Muscle layer of colon (tissue), 2 donors: Measurements from ENCODE around the gene CDV3.
"Not testable (repeated sequence)": the region's sequence is repeated elsewhere in the genome, so short reads cannot be mapped to it uniquely, and the experiment has no call there.

Source experiments
- H3K27ac ChIP-seq: one replicate; pipeline ENCODE4 v1.7.0; 2013; ENCODE audit warnings: low read depth, mild to moderate bottlenecking, low read length, moderate library complexity
- H3K27me3 ChIP-seq, 2 donors: one replicate each; pipeline ENCODE4 v1.7.0; 2013; ENCODE audit warnings: low read length in 2 of 2, mild to moderate bottlenecking in 2 of 2; ENCODE audit not compliant: insufficient read depth in 2 of 2, control insufficient read depth in 1 of 2
- H3K36me3 ChIP-seq: one replicate; pipeline ENCODE4 v1.7.0; 2013; ENCODE audit warnings: mild to moderate bottlenecking, low read length; ENCODE audit not compliant: insufficient read depth
- H3K4me1 ChIP-seq: one replicate; pipeline ENCODE4 v1.7.0; 2013; ENCODE audit warnings: mild to moderate bottlenecking, low read length; ENCODE audit not compliant: insufficient read depth
- H3K4me3 ChIP-seq, 2 donors: one replicate each; pipeline ENCODE4 v1.7.0; 2013; ENCODE audit warnings: low read length in 2 of 2, low read depth in 1 of 2, mild to moderate bottlenecking in 1 of 2, moderate library complexity in 1 of 2
- H3K9ac ChIP-seq: one replicate; pipeline ENCODE4 v1.7.0; 2013; ENCODE audit warnings: low read length
- H3K9me3 ChIP-seq: one replicate; pipeline ENCODE4 v1.7.0; 2013; ENCODE audit warnings: mild to moderate bottlenecking, low read length
- donor health status: abdominal sarcoma.
- donor health status: Adenocarcinoma of cecum.

The CDV3 gene

DNA sequence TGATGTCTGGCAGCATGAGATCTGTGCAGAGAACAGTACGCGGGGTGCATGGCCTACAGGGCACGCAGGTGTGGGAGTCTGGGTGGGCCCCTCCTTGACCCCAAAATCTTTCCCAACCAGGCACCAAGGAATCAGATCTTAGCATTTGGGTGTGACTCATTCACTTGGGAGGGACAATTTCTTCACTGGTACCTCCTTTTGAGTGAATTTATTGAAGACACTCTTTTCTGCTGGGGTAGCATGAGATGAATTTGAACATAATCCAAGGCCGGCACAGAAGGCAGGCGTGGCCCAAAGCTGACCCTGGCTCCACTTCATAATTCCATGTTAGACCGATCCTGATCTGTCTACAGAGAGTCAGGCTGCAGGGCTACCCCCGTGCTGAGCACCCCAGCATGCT, 30.6 kb upstream of the CDV3 start:
- no peaks in the 10 kb centered on the region for H3K27me3 ChIP-seq
- H3K27ac ChIP-seq, result no peak overlapping the region
- H3K9ac ChIP-seq, result no peak overlapping the region
- no peaks in the 10 kb centered on the region for H3K9me3 ChIP-seq
- peaks cover 12% of the 10 kb centered on the region for H3K4me1 ChIP-seq
- H3K36me3 ChIP-seq, result no peaks in the 10 kb centered on the region
- H3K4me3 ChIP-seq, result no peak overlapping the region

DNA sequence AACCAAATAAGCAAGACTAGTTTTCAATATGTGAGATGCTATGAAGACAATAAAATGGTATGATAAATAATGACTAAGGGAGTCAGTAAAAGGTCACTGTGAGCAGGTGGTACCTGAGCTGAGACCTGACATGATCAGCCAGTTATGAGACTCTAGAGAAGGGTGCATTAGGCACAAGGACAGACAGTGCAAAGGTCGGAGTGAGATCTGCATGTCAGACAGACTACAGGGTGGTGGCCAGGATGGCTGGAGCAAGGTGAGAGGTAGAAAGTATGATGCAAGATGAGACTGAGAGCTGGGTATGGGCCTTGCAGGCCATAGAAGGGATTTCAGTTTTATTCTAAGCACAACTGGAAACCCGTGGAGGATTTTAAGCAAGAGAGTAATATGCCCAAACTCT, 28.5 kb upstream of the CDV3 start:
- not testable (repeated sequence) for H3K9me3 ChIP-seq, H3K9ac ChIP-seq, H3K36me3 ChIP-seq, H3K27ac ChIP-seq, H3K4me3 ChIP-seq, H3K27me3 ChIP-seq
- peaks cover 15% of the 10 kb centered on the region for H3K4me1 ChIP-seq

DNA sequence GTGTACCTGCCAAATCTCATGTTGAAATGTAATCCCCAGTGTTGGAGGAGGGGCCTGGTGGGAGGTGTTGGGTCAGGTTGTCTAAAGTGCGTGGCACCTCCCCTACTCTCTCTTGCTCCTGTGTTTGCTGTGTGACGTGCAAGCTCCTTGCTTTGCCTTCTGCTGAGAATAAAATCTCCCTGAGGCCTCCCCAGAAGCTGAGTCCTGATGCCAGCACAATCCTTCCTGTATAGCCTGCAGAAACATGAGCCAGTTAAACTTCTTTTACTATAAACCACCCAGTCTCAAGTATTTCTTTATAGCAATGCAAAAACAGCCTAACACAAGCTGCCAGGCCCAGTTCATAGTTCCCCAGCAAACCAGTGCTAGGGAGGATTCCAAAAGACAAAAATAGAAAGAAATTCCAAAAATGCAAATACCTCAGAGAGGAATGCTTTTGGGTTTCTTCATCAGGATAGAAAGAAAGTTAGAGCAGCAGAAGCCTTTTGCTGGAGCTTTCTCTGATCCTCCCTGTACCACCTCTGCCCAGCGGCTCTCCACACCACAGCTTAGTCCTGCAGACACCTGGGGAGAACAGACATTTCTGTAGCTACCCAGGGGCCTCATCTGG, 25.9 kb upstream of the CDV3 start:
- Histone ChIP-seq H3K4me1 (peaks cover 15% of the 10 kb centered on the region), H3K27me3 (no peaks in the 10 kb centered on the region), H3K36me3 (no peaks in the 10 kb centered on the region), H3K9me3 (no peaks in the 10 kb centered on the region), H3K4me3 (no peak overlapping the region), H3K9ac (no peak overlapping the region), H3K27ac (no peak overlapping the region)

DNA sequence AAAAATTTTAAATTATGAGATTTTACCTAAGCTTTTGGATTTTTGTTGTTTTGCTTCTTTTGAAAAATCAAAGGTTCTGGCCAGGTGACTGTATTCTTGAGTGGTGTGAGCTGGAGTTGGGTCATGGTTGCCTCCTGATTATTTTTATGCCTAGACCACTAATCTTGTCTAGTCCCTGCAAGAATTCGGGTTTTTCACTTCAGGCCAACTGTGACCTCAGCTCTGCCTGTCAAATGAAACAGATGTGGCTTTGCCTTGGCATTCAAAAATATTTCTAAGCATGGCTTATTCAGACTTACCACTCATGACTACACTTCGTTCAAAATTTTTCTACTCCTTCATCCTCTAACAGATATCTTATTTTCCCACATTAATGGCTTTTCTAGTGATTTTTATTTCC, 25.4 kb upstream of the CDV3 start:
- H3K36me3 ChIP-seq, result no peaks in the 10 kb centered on the region
- H3K4me3 ChIP-seq, result no peak overlapping the region
- no peaks in the 10 kb centered on the region for H3K27me3 ChIP-seq
- H3K9ac ChIP-seq, result no peak overlapping the region
- H3K9me3 ChIP-seq, result no peaks in the 10 kb centered on the region
- peaks cover 15% of the 10 kb centered on the region for H3K4me1 ChIP-seq
- H3K27ac ChIP-seq, result no peak overlapping the region

DNA sequence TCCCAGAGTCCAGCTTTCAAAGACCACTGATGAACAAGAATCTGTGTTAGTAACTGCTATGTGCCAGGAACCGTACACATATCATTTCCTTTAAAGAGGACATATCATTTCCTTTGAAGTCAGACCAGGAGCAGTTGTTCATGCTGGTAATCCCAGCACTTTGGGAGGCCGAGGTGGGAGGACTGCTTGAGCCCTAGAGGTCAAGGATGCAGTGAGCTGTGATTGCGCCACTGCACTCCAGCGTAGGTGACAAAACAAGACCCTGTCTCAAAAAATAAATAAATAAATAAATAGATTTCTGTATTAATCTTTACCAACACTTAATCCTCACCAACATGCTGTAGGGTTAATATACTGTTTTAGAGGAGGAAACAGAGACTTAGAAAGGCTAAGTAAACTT, 23.9 kb upstream of the CDV3 start:
- Histone ChIP-seq H3K27ac (no peak overlapping the region), H3K36me3 (no peaks in the 10 kb centered on the region), H3K4me3 (no peak overlapping the region), H3K27me3 (no peaks in the 10 kb centered on the region), H3K4me1 (peaks cover 15% of the 10 kb centered on the region), H3K9me3 (no peaks in the 10 kb centered on the region), H3K9ac (no peak overlapping the region)

DNA sequence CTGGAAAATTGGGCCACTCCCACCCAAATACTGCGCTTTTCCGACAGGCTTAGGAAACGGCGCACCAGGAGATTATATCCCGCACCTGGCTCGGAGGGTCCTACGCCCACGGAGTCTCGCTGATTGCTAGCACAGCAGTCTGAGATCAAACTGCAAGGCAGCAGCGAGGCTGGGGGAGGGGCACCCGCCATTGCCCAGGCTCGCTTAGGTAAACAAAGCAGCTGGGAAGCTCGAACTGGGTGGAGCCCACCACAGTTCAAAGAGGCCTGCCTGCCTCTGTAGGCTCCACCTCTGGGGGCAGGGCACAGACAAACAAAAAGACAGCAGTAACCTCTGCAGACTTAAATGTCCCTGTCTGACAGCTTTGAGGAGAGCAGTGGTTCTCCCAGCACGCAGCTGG, 21.9 kb upstream of the CDV3 start:
- not testable (repeated sequence) for H3K9me3 ChIP-seq, H3K27ac ChIP-seq, H3K4me3 ChIP-seq, H3K36me3 ChIP-seq, H3K9ac ChIP-seq, H3K27me3 ChIP-seq
- peaks cover 15% of the 10 kb centered on the region for H3K4me1 ChIP-seq

DNA sequence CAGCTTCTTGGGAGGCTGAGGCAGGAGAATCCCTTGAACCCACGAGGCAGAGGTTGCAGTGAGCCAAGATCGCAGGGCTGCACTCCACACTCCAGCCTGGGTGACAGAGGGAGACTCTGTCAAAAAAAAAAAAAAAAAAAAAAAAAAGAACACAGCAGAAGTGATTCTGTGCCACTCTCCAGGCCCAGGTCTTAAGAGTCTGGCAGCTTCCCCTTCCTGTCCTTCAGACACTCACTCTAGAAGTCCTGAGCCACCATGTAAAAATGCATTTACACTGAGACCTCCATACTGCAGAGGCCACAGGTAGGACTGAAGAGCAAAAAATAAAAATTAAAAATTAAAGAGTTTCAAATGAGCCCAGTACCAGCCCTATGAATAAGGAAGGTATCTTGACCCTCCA, 11.8 kb upstream of the CDV3 start:
- Histone ChIP-seq H3K4me3 (no peak overlapping the region), H3K27me3 (no peaks in the 10 kb centered on the region), H3K36me3 (no peaks in the 10 kb centered on the region), H3K9me3 (peaks cover 6% of the 10 kb centered on the region), H3K9ac (no peak overlapping the region), H3K27ac (no peak overlapping the region), H3K4me1 (no peaks in the 10 kb centered on the region)

DNA sequence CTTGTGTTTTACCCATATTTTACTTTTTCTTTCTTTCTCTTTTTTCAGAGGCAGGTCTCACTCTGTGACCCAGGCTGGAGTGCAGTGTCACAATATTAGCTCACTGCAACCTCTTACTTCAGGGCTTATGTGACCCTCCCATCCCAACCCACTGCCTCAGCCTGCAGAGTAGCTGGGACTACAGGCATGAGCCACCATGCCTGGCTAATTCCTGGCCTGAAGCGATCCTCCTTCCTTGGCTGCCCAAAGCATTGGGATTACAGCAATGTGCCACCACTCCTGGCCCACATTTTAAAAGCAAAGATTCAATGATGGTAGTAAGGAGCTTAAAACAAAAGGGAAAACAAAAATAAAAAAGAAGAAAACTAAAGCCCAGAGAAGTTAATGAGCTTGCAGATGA, 11.1 kb upstream of the CDV3 start:
- H3K27ac ChIP-seq, result no peak overlapping the region
- H3K4me3 ChIP-seq, result no peak overlapping the region
- H3K27me3 ChIP-seq, result no peaks in the 10 kb centered on the region
- H3K36me3 ChIP-seq, result no peaks in the 10 kb centered on the region
- no peaks in the 10 kb centered on the region for H3K4me1 ChIP-seq
- no peak overlapping the region for H3K9ac ChIP-seq
- H3K9me3 ChIP-seq, result peaks cover 6% of the 10 kb centered on the region

DNA sequence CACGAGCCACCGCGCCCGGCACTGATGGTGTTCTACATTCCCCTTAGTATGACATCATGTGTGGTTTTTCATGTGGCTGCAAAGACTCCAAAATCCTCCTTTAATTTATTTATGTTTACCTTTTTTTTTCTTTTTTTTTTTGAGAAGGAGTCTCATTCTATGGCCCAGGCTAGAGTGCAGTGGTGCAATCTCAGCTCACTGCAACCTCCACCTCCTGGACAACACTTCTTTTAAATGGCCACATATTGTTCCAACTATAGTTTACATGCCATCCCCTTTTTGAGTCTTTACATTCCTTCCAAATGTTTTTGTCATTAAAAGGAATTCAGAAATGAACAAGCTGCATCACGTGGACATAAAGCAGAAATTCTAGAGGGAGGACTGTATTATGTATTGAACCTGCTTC, 10.3 kb upstream of the CDV3 start:
- no peaks in the 10 kb centered on the region for H3K27me3 ChIP-seq
- peaks cover 6% of the 10 kb centered on the region for H3K9me3 ChIP-seq
- no peaks in the 10 kb centered on the region for H3K4me1 ChIP-seq
- no peak overlapping the region for H3K9ac ChIP-seq
- H3K27ac ChIP-seq, result no peak overlapping the region
- no peak overlapping the region for H3K4me3 ChIP-seq
- H3K36me3 ChIP-seq, result no peaks in the 10 kb centered on the region

DNA sequence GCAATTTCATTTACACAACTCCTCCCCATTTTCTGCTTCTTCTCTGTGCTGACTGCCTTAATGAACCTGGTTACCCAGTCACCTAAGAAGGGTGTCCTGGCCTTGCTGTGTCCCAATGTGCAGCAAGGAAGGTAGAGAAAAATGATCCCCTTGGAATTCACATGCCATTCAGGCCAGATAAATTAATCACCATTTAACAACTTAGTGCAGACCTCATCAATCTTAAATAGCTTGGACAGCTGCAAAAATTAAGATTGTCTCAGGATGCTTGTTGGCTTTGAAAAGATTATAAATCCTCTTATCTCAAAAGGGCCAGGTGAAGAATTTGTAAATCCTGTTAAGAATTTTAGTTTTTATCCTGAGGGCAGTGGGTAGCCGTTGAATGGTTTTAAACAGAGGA, 9.7 kb upstream of the CDV3 start:
- Histone ChIP-seq H3K27me3 (no peaks in the 10 kb centered on the region), H3K9me3 (peaks cover 6% of the 10 kb centered on the region), H3K9ac (no peak overlapping the region), H3K4me1 (no peaks in the 10 kb centered on the region), H3K27ac (no peak overlapping the region), H3K4me3 (no peak overlapping the region), H3K36me3 (no peaks in the 10 kb centered on the region)

DNA sequence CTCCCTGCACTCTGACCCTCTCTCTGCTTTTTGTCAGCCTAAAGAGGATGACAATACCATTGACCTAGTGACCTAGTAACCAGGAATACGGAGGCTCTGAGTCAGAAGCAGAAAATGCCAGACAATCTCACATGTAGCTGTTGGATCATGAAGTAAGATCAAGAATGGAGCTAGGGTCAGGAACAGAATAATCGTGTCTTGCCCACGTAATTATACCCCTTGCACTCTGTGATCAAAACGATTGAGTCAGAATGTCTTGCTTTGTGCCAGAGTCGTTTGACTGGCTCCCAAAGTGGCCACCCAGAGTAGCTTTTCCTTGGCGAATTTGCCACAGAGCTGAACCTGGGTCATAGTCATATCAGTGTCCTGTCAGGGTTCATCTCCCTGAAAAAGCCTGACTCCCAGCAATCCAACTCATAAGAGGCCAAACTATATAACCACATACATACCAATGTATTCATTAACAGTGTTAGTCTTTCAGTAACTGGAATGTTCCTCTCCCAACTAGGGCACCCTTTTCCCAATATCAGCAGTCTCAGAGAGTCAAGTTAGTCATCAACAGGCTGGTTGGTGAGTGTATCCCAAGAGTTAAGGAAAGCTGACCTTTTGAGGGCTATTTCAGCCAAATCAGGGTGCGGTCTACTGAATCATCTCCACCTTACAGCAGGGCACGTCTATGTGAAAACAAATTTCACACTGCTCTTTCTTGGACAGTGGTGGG, 5.0 kb upstream of the CDV3 start:
- H3K9me3 ChIP-seq, result no peaks in the 10 kb centered on the region
- no peak overlapping the region for H3K27ac ChIP-seq
- H3K4me3 ChIP-seq, result no peak overlapping the region
- no peak overlapping the region for H3K9ac ChIP-seq
- peaks cover 14% of the 10 kb centered on the region for H3K4me1 ChIP-seq
- no peaks in the 10 kb centered on the region for H3K27me3 ChIP-seq
- no peaks in the 10 kb centered on the region for H3K36me3 ChIP-seq
